ENCODE measurements around the gene DENND2C.

DENND2C gene

DNA sequence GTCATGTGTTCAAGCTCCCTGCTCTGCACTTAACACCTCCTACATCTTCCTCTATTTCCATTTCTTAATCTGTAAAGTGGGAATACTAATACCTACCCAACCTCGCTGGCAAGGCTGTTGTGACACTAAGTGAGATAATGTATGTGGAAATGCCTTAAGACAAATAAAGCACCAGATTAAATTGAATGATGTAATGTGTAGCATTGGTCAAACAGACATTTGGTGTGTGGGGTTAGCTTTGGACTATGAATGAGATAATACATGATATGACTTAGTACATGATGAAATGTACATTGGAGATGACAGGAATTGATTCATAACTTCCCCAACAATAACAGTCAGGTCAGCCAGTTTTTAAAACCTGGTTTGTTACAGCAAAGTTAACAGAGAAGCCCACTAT is 20.3 kb upstream of the DENND2C start:
- DNase-seq (ENCODE audit: low read depth), result no peak
- in situ Hi-C loops (cut with HindIII; ENCODE audit: low sequenced_read_pairs), result no loop called here
- no peak overlapping the region for H3K4me3 ChIP-seq (ENCODE audit: low read depth, low read length)
- TF ChIP-seq, protein P1, sequence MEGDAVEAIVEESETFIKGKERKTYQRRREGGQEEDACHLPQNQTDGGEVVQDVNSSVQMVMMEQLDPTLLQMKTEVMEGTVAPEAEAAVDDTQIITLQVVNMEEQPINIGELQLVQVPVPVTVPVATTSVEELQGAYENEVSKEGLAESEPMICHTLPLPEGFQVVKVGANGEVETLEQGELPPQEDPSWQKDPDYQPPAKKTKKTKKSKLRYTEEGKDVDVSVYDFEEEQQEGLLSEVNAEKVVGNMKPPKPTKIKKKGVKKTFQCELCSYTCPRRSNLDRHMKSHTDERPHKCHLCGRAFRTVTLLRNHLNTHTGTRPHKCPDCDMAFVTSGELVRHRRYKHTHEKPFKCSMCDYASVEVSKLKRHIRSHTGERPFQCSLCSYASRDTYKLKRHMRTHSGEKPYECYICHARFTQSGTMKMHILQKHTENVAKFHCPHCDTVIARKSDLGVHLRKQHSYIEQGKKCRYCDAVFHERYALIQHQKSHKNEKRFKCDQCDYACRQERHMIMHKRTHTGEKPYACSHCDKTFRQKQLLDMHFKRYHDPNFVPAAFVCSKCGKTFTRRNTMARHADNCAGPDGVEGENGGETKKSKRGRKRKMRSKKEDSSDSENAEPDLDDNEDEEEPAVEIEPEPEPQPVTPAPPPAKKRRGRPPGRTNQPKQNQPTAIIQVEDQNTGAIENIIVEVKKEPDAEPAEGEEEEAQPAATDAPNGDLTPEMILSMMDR (IDR thresholded peaks at IDR 0.05; ENCODE audit: low read depth, low read length, missing control alignments), result no peak

- in situ Hi-C loops (cut with HindIII; ENCODE audit: low sequenced_read_pairs), result no loop called here
- TF ChIP-seq, protein P1 (IDR thresholded peaks at IDR 0.05; ENCODE audit: low read depth, low read length, missing control alignments), result no peak
- no peak overlapping the region for H3K4me3 ChIP-seq (ENCODE audit: low read depth, low read length)
- DNase-seq (ENCODE audit: low read depth), result no peak
Measured at GRCh38 chr1:114688526-114688925, 18.7 kb upstream of the DENND2C start.

GRCh38 chr1:114685851-114686250 is 16.0 kb upstream of the DENND2C start:
- TF ChIP-seq, protein P1 (IDR thresholded peaks at IDR 0.05; ENCODE audit: low read depth, low read length, missing control alignments), result no peak
- no peak for DNase-seq (ENCODE audit: low read depth)
- in situ Hi-C loops (cut with HindIII; ENCODE audit: low sequenced_read_pairs), result no loop called here

DNA sequence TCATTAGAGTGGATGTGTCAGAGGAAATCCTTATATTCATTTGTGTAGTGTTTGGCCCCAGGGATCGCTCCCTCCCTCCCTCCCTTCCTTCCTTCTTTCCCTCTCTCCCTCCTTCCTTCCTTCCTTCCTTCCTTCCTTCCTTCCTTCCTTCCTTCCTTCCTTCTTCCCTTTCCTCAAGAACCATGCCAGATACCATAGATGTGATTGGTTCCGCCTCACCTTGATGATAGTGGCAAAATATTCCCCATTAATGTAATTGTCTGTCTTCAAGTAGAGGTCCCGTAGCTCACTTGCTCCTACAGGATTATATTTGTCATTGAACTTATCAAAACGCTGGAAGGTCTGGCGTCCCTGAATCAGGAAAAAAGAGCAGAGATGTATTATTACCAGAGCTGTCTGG is 7.8 kb upstream of the DENND2C start:
- no peak for DNase-seq (ENCODE audit: low read depth)
- in situ Hi-C loops (cut with HindIII; ENCODE audit: low sequenced_read_pairs), result no loop called here
- no peak overlapping the region for H3K4me3 ChIP-seq (ENCODE audit: low read depth, low read length)
- TF ChIP-seq, protein P1 (IDR thresholded peaks at IDR 0.05; ENCODE audit: low read depth, low read length, missing control alignments), result no peak

More at GRCh38 chr1:114685851-114686250, 16.0 kb upstream of the DENND2C start:
- H3K4me3 ChIP-seq (ENCODE audit: low read depth, low read length), result no peak overlapping the region

- TF ChIP-seq, protein P1 (IDR thresholded peaks at IDR 0.05; ENCODE audit: low read depth, low read length, missing control alignments), result no peak
- DNase-seq (ENCODE audit: low read depth), result no peak
- no peak overlapping the region for H3K4me3 ChIP-seq (ENCODE audit: low read depth, low read length)
- in situ Hi-C loops (cut with HindIII; ENCODE audit: low sequenced_read_pairs), result no loop called here
Measured at GRCh38 chr1:114676115-114676514, 6.3 kb upstream of the DENND2C start.

- TF ChIP-seq, protein P1 (IDR thresholded peaks at IDR 0.05; ENCODE audit: low read depth, low read length, missing control alignments), result no peak
- DNase-seq (ENCODE audit: low read depth), result no peak
- in situ Hi-C loops (cut with HindIII; ENCODE audit: low sequenced_read_pairs), result no loop called here
- no peak overlapping the region for H3K4me3 ChIP-seq (ENCODE audit: low read depth, low read length)
Measured at GRCh38 chr1:114671939-114672275, 2.1 kb upstream of the DENND2C start.
